GM18502 (cell line): ENCODE results near the gene WNK1.
"Not testable (repeated sequence)": the region's sequence is repeated elsewhere in the genome, so short reads cannot be mapped to it uniquely, and the experiment has no call there.

Experiments
- ATAC-seq: cut with Tn5 transposase; IDR thresholded peaks from one replicate; pipeline ENCODE4 v1.9.1; 2021; ENCODE audit warnings: mild to moderate bottlenecking; ENCODE audit not compliant: unreplicated experiment, poor library complexity

WNK1 gene

GRCh38 chr12:904010-904414, 151.6 kb downstream of the WNK1 start:
- no peak for ATAC-seq

DNA sequence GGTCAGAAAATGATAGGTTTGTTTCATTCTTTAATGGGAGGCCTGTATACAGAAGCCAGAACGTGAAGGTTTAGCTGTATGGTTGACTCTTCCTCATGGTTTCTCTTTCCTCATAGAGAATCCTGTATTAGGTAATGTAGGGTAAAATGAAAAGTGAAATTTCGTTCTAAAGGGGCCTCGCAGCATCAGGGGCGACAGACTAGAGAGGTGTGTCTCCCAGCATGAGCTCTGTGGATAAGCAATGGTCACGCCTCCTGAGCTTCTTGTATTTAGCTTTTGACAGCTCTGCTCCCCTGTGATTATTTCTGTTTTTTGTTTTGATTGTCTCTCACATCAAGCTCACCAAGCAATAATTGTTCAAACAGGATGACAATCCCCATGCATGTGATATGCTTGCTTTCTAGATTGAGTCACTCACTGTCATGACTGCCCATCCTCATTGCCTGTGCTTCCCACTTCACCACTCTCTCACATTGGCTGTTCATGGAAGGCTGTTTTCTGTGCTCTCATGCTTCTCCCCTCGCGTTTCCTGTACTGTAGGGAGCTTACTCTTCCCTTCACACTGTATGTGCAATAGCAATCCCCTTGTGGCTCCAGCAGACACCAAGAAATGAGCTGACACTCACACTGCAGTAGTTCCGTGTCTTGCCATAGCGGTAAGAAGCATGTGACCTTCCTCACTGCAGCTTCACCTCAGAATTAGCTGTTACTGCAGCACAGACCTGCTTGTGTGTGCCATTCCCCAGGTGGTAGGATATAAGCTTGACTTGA, 153.1 kb downstream of the WNK1 start:
- no peak for ATAC-seq

DNA sequence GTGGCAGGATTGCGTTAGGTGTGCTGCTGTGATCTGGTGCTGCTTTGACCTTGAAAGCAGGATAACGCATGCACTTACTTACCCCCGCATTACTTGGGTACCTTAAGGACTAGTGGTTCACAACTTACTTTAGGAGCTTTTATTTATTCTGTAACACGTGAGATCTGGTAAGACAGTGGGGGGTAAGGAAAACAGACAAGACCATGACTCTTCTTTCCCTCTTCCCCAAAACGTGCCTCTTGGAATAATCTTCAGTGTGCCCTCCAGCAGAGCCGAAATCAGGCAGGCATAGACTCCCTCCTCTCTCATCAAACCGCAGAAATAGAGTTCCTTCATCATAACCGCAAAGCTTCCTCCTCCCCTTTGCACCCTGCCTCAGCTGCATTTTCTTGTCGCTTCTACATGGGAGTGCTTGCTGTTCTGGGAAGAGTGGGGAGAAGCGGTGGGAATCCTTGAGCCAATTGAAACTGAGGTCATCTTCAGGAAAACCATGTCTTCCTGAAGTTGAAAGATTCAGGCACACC, 153.7 kb downstream of the WNK1 start:
- ATAC-seq: no peak

GRCh38 chr12:907413-908185, 155.2 kb downstream of the WNK1 start:
- no peak for ATAC-seq

DNA sequence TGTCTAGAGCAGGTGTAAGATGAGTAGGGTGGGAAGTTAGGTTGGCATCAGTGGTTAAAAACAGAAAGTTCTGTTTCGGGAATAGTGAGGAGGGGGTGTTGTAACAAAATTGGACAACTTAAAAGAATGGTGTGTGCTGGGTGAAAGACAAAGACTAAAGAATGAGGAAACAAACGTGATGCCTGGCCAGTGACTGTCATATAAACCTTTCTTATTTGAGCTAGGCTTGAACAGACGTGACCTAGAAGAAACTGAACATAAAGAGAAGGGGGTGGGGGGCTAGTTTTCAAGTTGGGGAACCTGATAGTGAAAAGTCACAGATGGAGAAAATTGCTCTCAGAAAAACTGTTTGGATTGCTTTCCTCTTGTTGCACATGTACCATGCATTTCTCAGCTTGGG, 157.5 kb downstream of the WNK1 start:
- no peak for ATAC-seq

DNA sequence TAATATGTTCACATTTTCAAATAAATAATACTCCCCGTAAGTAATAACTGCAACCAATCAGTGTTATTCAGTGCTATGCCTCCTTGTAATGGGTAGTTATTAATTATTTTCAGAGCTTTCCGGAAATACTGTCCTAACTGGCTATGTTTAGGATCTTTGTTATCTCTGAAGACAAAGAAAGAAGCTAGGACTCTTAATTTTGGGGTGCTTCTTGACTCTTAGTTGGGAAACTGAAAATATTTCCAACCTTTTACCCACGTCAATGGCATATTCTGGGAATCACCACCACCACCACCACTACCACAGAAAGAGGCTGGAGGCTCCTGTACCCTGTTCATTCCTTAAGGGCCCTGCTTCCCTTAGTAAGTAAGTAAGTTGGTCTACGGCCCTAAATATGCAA, 158.0 kb downstream of the WNK1 start:
- no peak for ATAC-seq

GRCh38 chr12:911191-911826, 158.9 kb downstream of the WNK1 start:
- ATAC-seq: no peak

GRCh38 chr12:912466-913235, 160.3 kb downstream of the WNK1 start:
- no peak for ATAC-seq

GRCh38 chr12:913919-914698, 161.7 kb downstream of the WNK1 start:
- ATAC-seq: no peak

- ATAC-seq: no peak
These were observed 162.7 kb downstream of the WNK1 start for GRCh38 chr12:915090-915489.

DNA sequence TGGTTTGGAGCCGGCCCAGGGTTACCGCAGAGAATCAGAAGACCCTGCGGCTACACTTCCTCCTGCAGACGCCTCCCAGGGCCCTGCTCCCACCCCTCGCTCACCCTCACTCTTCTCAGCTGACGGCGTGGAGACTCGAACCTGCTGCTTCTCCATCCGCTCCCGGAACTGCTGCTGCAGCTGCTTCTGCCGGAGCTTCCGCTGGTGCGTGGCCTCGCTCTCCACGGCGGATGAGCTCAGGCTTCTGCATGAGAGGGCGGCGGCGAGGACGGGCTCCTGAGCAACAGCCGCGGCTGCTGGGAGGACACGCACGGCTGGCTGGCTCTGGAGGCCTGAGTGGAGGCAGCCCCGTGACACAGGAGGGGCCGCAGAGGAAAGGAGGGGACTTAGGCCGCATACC, 163.9 kb downstream of the WNK1 start:
- no peak for ATAC-seq

GRCh38 chr12:916712-917445, 164.5 kb downstream of the WNK1 start:
- ATAC-seq: no peak

DNA sequence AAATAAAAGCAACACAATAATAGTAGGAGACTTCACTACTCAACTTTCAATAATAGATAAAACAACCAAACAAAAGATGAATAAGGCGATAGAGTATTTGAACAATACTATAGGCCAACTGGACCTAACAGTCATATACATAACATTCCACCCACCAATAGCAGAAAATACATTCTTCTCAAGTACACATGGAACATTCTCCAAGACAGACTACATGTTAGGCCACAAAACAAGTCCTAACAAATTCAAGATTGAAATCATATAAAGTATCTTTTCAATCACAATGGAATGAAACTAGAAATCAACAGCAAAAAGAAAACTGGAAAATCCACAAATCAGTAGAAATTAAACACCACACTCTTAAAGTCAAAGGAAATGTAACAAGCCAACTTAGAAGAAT, 168.3 kb downstream of the WNK1 start:
- ATAC-seq: no peak

GRCh38 chr12:922285-922684, 169.9 kb downstream of the WNK1 start:
- no peak for ATAC-seq

DNA sequence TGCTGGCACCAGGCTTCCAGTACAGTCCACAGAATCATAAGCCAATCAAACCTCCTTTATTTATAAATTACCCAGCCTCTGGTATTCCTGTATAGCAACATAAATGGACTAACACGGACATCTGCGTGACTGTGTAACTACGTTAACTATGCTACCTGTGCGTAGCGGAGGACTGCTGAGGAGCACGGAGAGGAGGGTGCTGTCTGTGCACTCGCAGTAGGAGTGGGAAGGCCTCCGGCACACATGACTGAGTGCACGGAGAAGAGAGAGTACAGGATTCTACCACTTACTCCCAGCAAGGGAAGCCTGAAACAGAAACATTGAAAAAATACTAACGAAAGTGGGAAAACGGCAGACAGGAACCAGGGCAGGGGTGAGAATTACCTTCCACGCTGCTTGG, 174.3 kb downstream of the WNK1 start:
- no peak for ATAC-seq

DNA sequence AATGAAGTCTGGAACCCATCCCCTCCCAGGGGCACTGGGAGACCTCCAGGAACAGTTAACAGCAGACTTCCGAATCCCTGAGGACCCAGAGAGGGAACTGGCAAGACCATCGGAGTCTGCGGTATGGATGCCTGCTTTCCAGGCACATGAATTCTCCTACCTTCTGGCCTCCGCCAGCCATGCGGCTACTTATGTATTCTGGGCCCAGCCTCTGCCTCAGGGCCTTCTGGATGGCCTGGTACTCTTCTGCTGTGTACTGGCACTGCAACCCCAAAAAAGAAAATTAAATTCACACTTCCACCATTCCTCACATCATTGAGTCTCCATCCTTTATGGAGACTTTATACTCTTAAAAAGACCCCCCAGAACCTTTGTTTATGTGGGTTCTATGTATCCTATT, 178.7 kb downstream of the WNK1 start:
- ATAC-seq: no peak

- ATAC-seq: no peak
These were observed 179.2 kb downstream of the WNK1 start for GRCh38 chr12:931591-931990.

- not testable (repeated sequence) for ATAC-seq
These were observed 183.5 kb downstream of the WNK1 start for GRCh38 chr12:935891-936290.
